Activated effector memory CD4-positive, alpha-beta T cell treated with anti-CD3 and anti-CD28 coated beads, Interleukin-2, amount 50 U/mL, for 16 hours (primary cell): ENCODE data around the gene PDE6H.

Experiments used
- DNase-seq: peaks from one replicate; pipeline ENCODE4 v3.0.0-alpha.2; 2020

Gene PDE6H

GRCh38 chr12:14972816-14973215, at the start of gene PDE6H:
Gene PDE6H (plus strand): TSS chr12:14973042. CDS start chr12:14978013, 4,971 bp downstream.
- DNase-seq: no peak

- no peak for DNase-seq
Measured at GRCh38 chr12:14923944-14924343, 48.9 kb upstream of the PDE6H start.

GRCh38 chr12:14924541-14924940, 48.3 kb upstream of the PDE6H start:
- DNase-seq: no peak

- no peak for DNase-seq
Measured at GRCh38 chr12:14927267-14927666, 45.6 kb upstream of the PDE6H start.

- no peak for DNase-seq
Measured at GRCh38 chr12:14928931-14929330, 43.9 kb upstream of the PDE6H start.

GRCh38 chr12:14930299-14930698, 42.5 kb upstream of the PDE6H start:
- DNase-seq: no peak

GRCh38 chr12:14931359-14931758, 41.5 kb upstream of the PDE6H start:
- no peak for DNase-seq

- no peak for DNase-seq
Measured at GRCh38 chr12:14931791-14932560, 40.9 kb upstream of the PDE6H start.

- DNase-seq: no peak
Measured at GRCh38 chr12:14934511-14934910, 38.3 kb upstream of the PDE6H start.

- DNase-seq: no peak
Measured at GRCh38 chr12:14935031-14935430, 37.8 kb upstream of the PDE6H start.

GRCh38 chr12:14936224-14936861, 36.5 kb upstream of the PDE6H start:
- DNase-seq: no peak

- no peak for DNase-seq
Measured at GRCh38 chr12:14937014-14937413, 35.8 kb upstream of the PDE6H start.

GRCh38 chr12:14937689-14938088, 35.2 kb upstream of the PDE6H start:
- peak; percentile 73 for DNase-seq

- DNase-seq: no peak
Measured at GRCh38 chr12:14938301-14938700, 34.5 kb upstream of the PDE6H start, which contains the start of gene ERP27. Gene ERP27 (minus strand): TSS chr12:14938537. CDS start chr12:14938508, 29 bp downstream.

GRCh38 chr12:14941369-14941768, 31.5 kb upstream of the PDE6H start:
- no peak for DNase-seq

GRCh38 chr12:14942196-14942931, 30.5 kb upstream of the PDE6H start:
- DNase-seq: no peak

- no peak for DNase-seq
Measured at GRCh38 chr12:14946162-14946561, 26.7 kb upstream of the PDE6H start.

GRCh38 chr12:14946861-14947260, 26.0 kb upstream of the PDE6H start:
- DNase-seq: no peak

- peak; percentile 77 for DNase-seq
Measured at GRCh38 chr12:14948672-14949071, 24.2 kb upstream of the PDE6H start.

GRCh38 chr12:14949631-14950030, 23.2 kb upstream of the PDE6H start:
- DNase-seq: peak; percentile 70

GRCh38 chr12:14950421-14950820, 22.4 kb upstream of the PDE6H start:
- peak; percentile 66 for DNase-seq

- DNase-seq: peak; percentile 68
Measured at GRCh38 chr12:14950982-14951746, 21.7 kb upstream of the PDE6H start.

GRCh38 chr12:14951851-14952250, 21.0 kb upstream of the PDE6H start:
- no peak for DNase-seq
